Stimulated activated CD8-positive, alpha-beta memory T cell treated with anti-CD3 and anti-CD28 coated beads, Interleukin-12 subunit alpha, Interleukin-12 subunit beta, amount 100 ng/mL, for 1 hour (primary cell): Measurements from ENCODE around the gene LNP1.
"Not testable (repeated sequence)": the region's sequence is repeated elsewhere in the genome, so short reads cannot be mapped to it uniquely, and the experiment has no call there.

ENCODE experiments used
- DNase-seq: peaks from one replicate; pipeline ENCODE4 v3.0.0-alpha.2; 2020; ENCODE audit warnings: low read depth

The LNP1 gene

DNA sequence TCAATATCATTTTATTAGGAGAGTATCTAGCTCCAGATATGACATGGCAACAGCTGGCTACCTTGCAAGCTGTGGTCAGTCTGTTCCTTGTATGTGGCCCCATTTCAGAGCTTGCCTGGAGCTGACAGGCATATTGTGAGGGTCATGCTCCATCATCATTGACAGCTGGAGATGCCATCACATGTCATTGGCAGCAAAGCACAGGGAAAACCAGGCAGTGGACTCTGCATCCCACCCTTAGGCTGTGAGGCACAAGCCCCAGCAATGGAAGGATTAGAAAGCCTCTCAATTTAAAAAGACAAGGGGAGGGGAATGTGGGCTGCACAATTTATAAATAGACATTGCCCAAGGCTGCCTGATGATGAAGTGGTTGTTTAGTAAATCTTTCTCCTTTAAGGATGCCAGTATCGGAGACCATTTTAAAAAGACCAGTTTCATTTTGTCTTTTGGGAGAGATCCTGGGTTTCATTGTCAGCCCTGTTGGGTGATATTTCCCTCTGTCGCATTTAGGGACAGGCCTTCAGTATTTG, 27.9 kb downstream of the LNP1 start:
- DNase-seq: no peak

GRCh38 chr3:100436951-100437350, 35.6 kb downstream of the LNP1 start:
- no peak for DNase-seq

DNA sequence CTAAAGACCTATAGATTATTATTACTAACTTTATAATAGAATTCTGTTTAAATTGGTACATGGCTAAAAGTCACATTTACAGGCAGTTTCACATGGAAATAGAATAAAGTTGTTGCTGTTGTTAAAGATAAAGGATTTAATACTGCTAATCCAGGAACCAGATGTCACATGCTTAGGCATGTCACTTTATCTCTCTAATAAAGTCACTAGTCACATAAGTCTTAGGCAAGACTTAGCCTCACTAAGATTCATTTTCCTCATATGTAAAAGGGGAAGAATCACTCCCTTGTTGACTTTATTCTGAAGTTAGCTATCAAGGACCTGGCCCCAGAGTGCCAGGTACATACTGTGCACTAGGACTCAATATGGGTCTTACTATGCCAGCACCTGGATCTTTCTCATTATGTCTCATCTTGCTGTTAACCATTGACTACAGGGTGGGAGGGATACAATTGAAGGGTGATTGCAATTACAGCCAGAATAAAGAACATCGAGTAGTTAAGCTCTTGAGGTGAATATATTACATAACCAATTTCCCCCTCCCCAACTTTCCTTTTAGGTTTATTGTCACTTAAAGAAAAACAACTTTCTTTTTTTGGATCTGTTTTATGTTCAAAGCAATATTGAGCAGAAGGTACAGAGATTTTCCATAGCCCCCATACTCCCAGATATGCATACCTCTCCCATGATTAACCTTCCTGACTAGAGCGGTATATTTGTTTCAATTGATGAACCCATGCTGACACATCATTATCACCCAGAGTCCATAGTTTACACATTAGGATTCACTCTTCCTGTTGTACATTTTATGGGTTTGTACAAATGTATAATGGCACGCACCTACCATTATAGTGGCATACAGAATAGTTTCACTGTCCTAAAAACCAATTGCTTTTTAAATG, 36.6 kb downstream of the LNP1 start:
- DNase-seq: no peak

- no peak for DNase-seq
Measured at GRCh38 chr3:100438623-100438974, 37.3 kb downstream of the LNP1 start.

- no peak for DNase-seq
Measured at GRCh38 chr3:100440895-100441294, 39.6 kb downstream of the LNP1 start.

- DNase-seq: no peak
Measured at GRCh38 chr3:100443690-100444089, 42.4 kb downstream of the LNP1 start.

DNA sequence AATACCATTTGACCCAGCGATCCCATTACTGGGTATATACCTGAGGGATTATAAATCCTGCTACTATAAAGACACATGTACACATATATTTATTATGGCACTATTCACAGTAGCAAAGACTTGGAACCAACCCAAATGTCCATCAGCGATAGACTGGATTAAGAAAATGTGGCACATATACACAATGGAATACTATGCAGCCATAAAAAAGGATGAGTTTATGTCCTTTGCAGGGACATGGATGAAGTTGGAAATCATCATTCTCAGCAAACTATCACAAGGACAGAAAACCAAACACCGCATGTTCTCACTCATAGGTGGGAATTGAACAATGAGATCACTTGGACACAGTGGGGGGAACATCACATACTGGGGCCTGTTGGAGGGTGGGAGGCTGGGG, 45.7 kb downstream of the LNP1 start:
- not testable (repeated sequence) for DNase-seq

DNA sequence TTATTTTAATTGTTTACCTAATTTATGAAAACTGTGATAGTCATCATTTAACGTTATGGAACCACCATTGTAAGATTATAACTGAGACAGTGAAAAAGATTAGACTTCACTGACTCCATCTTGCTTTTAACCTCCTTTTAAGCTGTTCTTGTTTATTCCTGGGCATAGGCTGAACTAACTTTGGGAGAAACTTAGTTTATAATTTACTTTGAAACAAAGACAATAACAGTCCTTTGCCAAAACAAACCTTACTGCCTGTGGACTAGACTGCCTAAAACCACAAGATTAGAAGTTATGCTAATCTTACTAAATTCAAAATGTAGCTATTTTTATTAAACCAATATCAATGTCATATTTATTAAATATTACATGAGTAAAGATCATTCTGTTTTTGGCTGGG, 46.7 kb downstream of the LNP1 start:
- DNase-seq: no peak

DNA sequence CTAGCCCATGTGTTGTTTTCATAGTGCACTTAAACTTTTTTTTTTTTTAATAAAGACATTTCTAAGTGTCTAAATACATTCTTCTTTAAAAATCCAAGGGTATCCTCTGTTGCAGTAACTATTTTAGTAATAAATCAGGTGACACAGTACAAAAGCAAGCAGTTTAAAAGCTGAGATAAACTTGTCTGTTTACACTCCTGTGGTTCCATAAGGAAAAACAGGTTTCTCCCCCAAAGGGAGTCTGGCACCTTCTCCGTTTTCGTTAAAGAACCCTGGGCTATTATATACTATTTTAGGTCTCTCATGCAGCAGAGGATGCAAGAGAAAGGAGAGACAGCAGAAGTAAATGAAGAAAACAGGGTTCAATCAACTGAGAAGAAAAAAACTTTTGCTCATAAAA, 47.9 kb downstream of the LNP1 start:
- no peak for DNase-seq

DNA sequence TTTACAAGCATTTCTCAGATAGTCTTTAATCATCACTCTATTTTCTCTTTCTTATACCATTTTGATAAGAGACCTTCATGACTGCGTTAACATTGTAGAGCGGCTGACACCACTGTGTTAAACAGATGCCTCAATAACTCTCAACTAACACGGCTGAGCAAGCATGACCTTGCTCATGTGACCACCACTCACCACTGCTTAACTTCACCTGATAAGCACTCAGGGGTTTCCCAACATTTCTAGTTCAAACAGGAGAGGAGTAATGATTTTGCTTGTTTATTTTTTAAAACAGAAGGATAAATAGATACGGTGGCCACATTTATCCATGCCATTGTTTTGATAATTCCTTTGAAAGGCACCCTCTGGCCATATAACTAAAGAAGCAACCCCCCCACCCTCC, 53.3 kb downstream of the LNP1 start:
- DNase-seq: no peak

GRCh38 chr3:100455841-100456550, 54.7 kb downstream of the LNP1 start:
- no peak for DNase-seq

GRCh38 chr3:100456745-100457144, 55.4 kb downstream of the LNP1 start:
- DNase-seq: no peak

GRCh38 chr3:100457811-100458210, 56.5 kb downstream of the LNP1 start:
- DNase-seq: no peak

- DNase-seq: no peak
Measured at GRCh38 chr3:100458814-100459213, 57.5 kb downstream of the LNP1 start.

DNA sequence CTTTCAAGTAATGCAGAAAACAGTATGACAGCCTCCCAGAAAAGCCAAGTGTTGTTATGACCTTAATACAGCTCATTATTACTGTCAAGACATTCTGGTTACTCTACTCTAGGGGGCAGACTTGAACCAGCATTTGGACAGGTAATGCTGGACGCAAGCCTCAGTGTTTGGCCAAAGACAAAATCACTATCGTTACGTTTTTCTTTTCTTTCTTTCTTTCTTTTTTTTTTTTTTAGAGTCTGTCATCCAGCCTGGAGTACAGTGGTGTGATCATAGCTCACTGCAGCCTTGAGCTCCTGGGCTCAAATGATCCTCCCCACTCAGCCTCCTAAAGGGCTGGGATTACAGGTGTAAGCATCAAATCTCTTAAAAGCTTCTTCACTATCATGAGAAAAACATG, 61.7 kb downstream of the LNP1 start:
- no peak for DNase-seq

DNA sequence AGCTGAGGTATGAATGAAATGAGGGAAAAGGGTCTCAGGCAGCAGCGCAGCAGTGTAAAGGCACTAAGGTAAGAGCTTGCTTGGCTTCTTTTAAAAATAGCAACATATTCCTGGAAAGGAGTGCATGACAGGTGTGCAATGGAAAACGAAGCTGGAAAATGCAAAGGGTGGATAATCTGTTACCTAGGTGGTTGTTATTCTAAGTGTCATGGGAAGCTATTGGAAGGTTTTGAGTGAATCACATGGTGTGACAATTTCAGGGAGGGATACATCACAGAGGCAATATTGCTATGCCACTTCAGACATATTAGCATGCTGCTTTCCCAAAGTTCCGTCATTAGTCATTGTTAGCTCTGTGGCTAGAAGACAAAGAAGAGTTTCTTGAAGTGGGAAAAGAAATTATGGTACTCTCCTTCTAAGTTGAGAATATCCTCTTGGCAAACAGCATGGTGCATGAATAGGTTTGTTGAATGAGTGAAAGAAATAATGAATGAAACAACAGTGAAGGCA, 62.4 kb downstream of the LNP1 start:
- no peak for DNase-seq

DNA sequence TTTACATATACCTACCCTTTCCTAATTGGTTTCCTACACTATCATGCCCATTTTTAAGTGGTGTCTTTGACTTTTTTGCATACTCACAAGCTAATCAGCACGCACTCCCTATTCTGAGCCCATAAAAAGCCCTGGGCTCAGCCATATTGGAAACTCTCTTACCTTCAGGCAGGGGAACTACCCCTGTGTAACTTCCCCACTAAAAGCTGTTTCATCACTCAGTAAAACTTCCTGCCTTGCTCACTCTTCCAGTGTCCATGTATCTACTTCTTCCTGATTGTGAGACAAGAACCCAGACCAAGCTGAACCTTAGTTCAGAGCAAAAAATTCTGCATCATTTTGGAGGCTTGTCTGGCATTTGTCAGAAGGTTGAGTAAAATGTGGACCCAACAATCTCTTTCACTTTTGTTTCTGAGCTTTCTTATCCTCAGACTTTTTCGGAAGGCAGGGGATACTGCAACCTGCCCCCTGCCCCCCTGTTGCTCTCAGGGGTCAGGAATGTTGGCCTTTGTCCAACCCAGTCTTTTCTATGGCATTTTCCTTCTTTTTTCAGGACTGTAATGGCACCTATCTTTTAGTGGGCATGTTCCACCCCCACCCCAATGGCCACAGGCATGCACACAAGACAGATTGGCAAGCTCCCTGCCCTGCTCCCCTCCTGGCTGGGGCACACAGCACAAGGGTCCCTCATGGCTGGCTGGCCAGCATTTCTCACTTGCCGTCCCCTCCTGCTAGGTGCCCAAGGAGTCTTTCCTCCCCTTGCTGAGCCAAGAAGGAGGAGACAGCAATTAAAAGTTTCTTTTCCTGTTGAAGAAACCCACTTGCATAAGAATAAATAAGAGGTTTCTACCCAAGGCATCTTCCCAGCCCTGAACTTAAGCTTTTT, 64.8 kb downstream of the LNP1 start:
- no peak for DNase-seq

DNA sequence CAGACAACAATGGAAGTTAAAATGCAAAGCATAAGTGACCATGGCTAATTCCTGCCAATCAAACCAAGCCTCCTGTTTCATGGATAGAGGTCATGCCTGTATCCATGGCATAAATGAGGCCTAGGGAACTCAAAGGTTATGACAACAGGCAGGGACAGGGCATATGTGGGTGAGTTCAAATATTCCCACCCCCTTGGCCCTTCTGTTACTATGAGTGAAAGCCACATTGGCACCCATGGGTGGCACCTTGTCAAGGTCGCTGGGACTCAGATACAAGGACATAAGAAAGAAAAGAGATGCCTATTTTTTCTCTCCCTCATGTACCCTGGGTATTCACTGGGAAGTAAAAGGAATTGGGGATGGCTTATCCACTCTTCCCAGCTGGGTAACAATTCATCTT, 65.8 kb downstream of the LNP1 start:
- no peak for DNase-seq

- no peak for DNase-seq
Measured at GRCh38 chr3:100468676-100469075, 67.3 kb downstream of the LNP1 start.

DNA sequence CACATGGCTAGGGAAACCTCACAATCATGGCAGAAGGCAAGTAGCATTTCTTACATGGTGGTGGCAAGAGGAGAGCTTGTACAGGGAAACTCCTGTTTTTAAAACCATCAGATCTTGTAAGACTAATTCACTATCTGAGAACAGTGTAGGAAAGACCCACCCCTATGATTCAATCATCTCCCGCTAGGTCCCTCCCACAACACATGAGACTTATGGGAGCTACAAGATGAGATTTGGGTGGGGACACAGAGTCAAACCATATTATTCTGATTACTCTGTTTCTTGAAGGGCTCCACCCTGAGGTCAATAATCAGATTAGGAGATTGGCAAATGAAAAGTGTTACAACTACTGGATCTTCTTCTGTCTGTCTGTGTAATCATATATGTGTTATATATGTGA, 69.6 kb downstream of the LNP1 start:
- no peak for DNase-seq

GRCh38 chr3:100471444-100471843, 70.1 kb downstream of the LNP1 start:
- no peak for DNase-seq

DNA sequence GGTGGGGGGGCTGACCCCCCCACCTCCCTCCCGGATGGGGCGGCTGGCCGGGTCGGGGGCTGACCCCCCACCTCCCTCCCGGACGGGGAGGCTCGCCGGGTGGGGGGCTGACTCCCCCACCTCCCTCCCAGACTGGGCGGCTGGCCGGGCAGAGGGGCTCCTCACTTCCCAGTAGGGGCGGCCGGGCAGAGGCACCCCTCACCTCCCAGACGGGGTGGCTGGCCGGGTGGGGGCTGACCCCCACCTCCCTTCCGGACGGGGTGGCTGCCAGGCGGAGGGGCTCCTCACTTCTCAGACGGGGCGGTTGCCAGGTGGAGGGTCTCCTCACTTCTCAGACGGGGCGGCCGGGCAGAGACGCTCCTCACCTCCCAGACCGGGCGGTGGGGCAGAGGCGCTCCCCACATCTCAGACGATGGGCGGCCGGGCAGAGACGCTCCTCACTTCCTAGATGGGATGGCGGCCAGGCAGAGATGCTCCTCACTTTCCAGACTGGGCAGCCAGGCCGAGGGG, 76.6 kb downstream of the LNP1 start:
- not testable (repeated sequence) for DNase-seq
